ENCODE measurements around the gene SLC35E4.
"Not testable (repeated sequence)": the region's sequence is repeated elsewhere in the genome, so short reads cannot be mapped to it uniquely, and the experiment has no call there.

Gene SLC35E4

GRCh38 chr22:30635273-30636225 is at the start of gene SLC35E4:
SLC35E4 (plus strand) TSS chr22:30635781; CDS start chr22:30636451, 670 bp downstream.
- no peaks in the 10 kb centered on the region for H3K27me3 ChIP-seq (ENCODE audit: control insufficient read depth, insufficient read depth, low read length)
- WGBS (ENCODE audit: insufficient coverage, insufficient read length), result no CpG with 5 or more reads among the region's 75 CpGs
- DNase-seq (ENCODE audit: low read depth, low spot score), result peak; percentile 33
- H3K4me3 ChIP-seq (ENCODE audit: low read length), result peak within 1 kb of the TSS; percentile 37; the same call in 1 of the 2 replicates
- H3K27ac ChIP-seq (ENCODE audit: low read length), result no peak within 1 kb of the TSS
- H3K4me1 ChIP-seq (ENCODE audit: control insufficient read depth, insufficient read depth, low read length), result peaks cover 13% of the 10 kb centered on the region
- H3K36me3 ChIP-seq (ENCODE audit: control insufficient read depth, insufficient read depth, low read length), result no peaks in the 10 kb centered on the region
- H3K9me3 ChIP-seq (ENCODE audit: control insufficient read depth, insufficient read depth, low read length), result no peaks in the 10 kb centered on the region

- no CpG with 5 or more reads among the region's 8 CpGs for WGBS (ENCODE audit: insufficient coverage, insufficient read length)
- Histone ChIP-seq H3K4me1 (ENCODE audit: control insufficient read depth, insufficient read depth, low read length) (no peaks in the 10 kb centered on the region; the same call in 1 of the 2 replicates), H3K4me3 (ENCODE audit: low read length) (no peak overlapping the region), H3K9me3 (ENCODE audit: control insufficient read depth, insufficient read depth, low read length) (no peaks in the 10 kb centered on the region), H3K27me3 (ENCODE audit: control insufficient read depth, insufficient read depth, low read length) (no peaks in the 10 kb centered on the region), H3K27ac (ENCODE audit: low read length) (no peak overlapping the region), H3K36me3 (ENCODE audit: control insufficient read depth, insufficient read depth, low read length) (peaks cover 56% of the 10 kb centered on the region)
- DNase-seq (ENCODE audit: low read depth, low spot score), result no peak
Observed at GRCh38 chr22:30586414-30586813, 49.2 kb upstream of the SLC35E4 start.

- Histone ChIP-seq H3K9me3 (ENCODE audit: control insufficient read depth, insufficient read depth, low read length) (no peaks in the 10 kb centered on the region), H3K4me3 (ENCODE audit: low read length) (peak overlapping the region; percentile 80), H3K36me3 (ENCODE audit: control insufficient read depth, insufficient read depth, low read length) (peaks cover 22% of the 10 kb centered on the region), H3K27ac (ENCODE audit: low read length) (no peak overlapping the region), H3K4me1 (ENCODE audit: control insufficient read depth, insufficient read depth, low read length) (no peaks in the 10 kb centered on the region), H3K27me3 (ENCODE audit: control insufficient read depth, insufficient read depth, low read length) (no peaks in the 10 kb centered on the region)
- no peak for DNase-seq (ENCODE audit: low read depth, low spot score)
- WGBS (ENCODE audit: insufficient coverage, insufficient read length), result no CpG with 5 or more reads among the region's 14 CpGs
Observed at GRCh38 chr22:30591191-30591587, 44.4 kb upstream of the SLC35E4 start.

GRCh38 chr22:30591588-30592359 is 43.8 kb upstream of the SLC35E4 start, which contains the start of gene PES1:
PES1 (minus strand) TSS chr22:30591910; CDS start chr22:30591833, 77 bp downstream.
- Histone ChIP-seq H3K36me3 (ENCODE audit: control insufficient read depth, insufficient read depth, low read length) (peaks cover 16% of the 10 kb centered on the region; the same call in 1 of the 2 replicates), H3K9me3 (ENCODE audit: control insufficient read depth, insufficient read depth, low read length) (no peaks in the 10 kb centered on the region), H3K4me3 (ENCODE audit: low read length) (peak within 1 kb of the TSS; percentile 80), H3K27ac (ENCODE audit: low read length) (no peak within 1 kb of the TSS), H3K27me3 (ENCODE audit: control insufficient read depth, insufficient read depth, low read length) (no peaks in the 10 kb centered on the region), H3K4me1 (ENCODE audit: control insufficient read depth, insufficient read depth, low read length) (no peaks in the 10 kb centered on the region)
- no CpG with 5 or more reads among the region's 49 CpGs for WGBS (ENCODE audit: insufficient coverage, insufficient read length)
- peak; percentile 99 for DNase-seq (ENCODE audit: low read depth, low spot score)

GRCh38 chr22:30592360-30592713 is 43.2 kb upstream of the SLC35E4 start:
- H3K36me3 ChIP-seq (ENCODE audit: control insufficient read depth, insufficient read depth, low read length), result peaks cover 12% of the 10 kb centered on the region; the same call in 1 of the 2 replicates

GRCh38 chr22:30596199-30596598 is 39.4 kb upstream of the SLC35E4 start:
- DNase-seq (ENCODE audit: low read depth, low spot score), result no peak
- Histone ChIP-seq H3K4me3 (ENCODE audit: low read length) (no peak overlapping the region), H3K9me3 (ENCODE audit: control insufficient read depth, insufficient read depth, low read length) (no peaks in the 10 kb centered on the region), H3K36me3 (ENCODE audit: control insufficient read depth, insufficient read depth, low read length) (no peaks in the 10 kb centered on the region), H3K27ac (ENCODE audit: low read length) (no peak overlapping the region), H3K4me1 (ENCODE audit: control insufficient read depth, insufficient read depth, low read length) (no peaks in the 10 kb centered on the region), H3K27me3 (ENCODE audit: control insufficient read depth, insufficient read depth, low read length) (no peaks in the 10 kb centered on the region)
- WGBS (ENCODE audit: insufficient coverage, insufficient read length), result no CpG with 5 or more reads among the region's 2 CpGs

More at GRCh38 chr22:30592360-30592713, 43.2 kb upstream of the SLC35E4 start:
- not testable (repeated sequence) for H3K27me3 ChIP-seq (ENCODE audit: control insufficient read depth, insufficient read depth, low read length); H3K4me3 ChIP-seq (ENCODE audit: low read length); H3K4me1 ChIP-seq (ENCODE audit: control insufficient read depth, insufficient read depth, low read length); H3K9me3 ChIP-seq (ENCODE audit: control insufficient read depth, insufficient read depth, low read length); H3K27ac ChIP-seq (ENCODE audit: low read length); DNase-seq (ENCODE audit: low read depth, low spot score)
- no CpG with 5 or more reads among the region's 18 CpGs for WGBS (ENCODE audit: insufficient coverage, insufficient read length)

- no peaks in the 10 kb centered on the region for H3K9me3 ChIP-seq (ENCODE audit: control insufficient read depth, insufficient read depth, low read length)
- no peaks in the 10 kb centered on the region for H3K27me3 ChIP-seq (ENCODE audit: control insufficient read depth, insufficient read depth, low read length)
- no peak for DNase-seq (ENCODE audit: low read depth, low spot score)
- no peak overlapping the region for H3K4me3 ChIP-seq (ENCODE audit: low read length)
- WGBS (ENCODE audit: insufficient coverage, insufficient read length), result no CpG with 5 or more reads among the region's 29 CpGs
- no peaks in the 10 kb centered on the region for H3K36me3 ChIP-seq (ENCODE audit: control insufficient read depth, insufficient read depth, low read length)
- no peaks in the 10 kb centered on the region for H3K4me1 ChIP-seq (ENCODE audit: control insufficient read depth, insufficient read depth, low read length)
- H3K27ac ChIP-seq (ENCODE audit: low read length), result no peak overlapping the region
Observed at GRCh38 chr22:30596886-30597285, 38.7 kb upstream of the SLC35E4 start.

GRCh38 chr22:30598986-30599385 is 36.6 kb upstream of the SLC35E4 start:
- H3K4me1 ChIP-seq (ENCODE audit: control insufficient read depth, insufficient read depth, low read length), result no peaks in the 10 kb centered on the region
- no peaks in the 10 kb centered on the region for H3K36me3 ChIP-seq (ENCODE audit: control insufficient read depth, insufficient read depth, low read length)
- no CpG with 5 or more reads among the region's 3 CpGs for WGBS (ENCODE audit: insufficient coverage, insufficient read length)
- no peak overlapping the region for H3K27ac ChIP-seq (ENCODE audit: low read length)
- no peaks in the 10 kb centered on the region for H3K27me3 ChIP-seq (ENCODE audit: control insufficient read depth, insufficient read depth, low read length)
- no peak for DNase-seq (ENCODE audit: low read depth, low spot score)
- no peaks in the 10 kb centered on the region for H3K9me3 ChIP-seq (ENCODE audit: control insufficient read depth, insufficient read depth, low read length)
- no peak overlapping the region for H3K4me3 ChIP-seq (ENCODE audit: low read length)

- Histone ChIP-seq H3K36me3 (ENCODE audit: control insufficient read depth, insufficient read depth, low read length) (no peaks in the 10 kb centered on the region), H3K27ac (ENCODE audit: low read length) (no peak overlapping the region), H3K27me3 (ENCODE audit: control insufficient read depth, insufficient read depth, low read length) (no peaks in the 10 kb centered on the region), H3K4me1 (ENCODE audit: control insufficient read depth, insufficient read depth, low read length) (peaks cover 1% of the 10 kb centered on the region; the same call in 1 of the 2 replicates), H3K9me3 (ENCODE audit: control insufficient read depth, insufficient read depth, low read length) (no peaks in the 10 kb centered on the region), H3K4me3 (ENCODE audit: low read length) (no peak overlapping the region)
- no peak for DNase-seq (ENCODE audit: low read depth, low spot score)
- WGBS (ENCODE audit: insufficient coverage, insufficient read length), result no CpG with 5 or more reads among the region's 3 CpGs
Observed at GRCh38 chr22:30600921-30601320, 34.7 kb upstream of the SLC35E4 start.

- no CpG with 5 or more reads among the region's 5 CpGs for WGBS (ENCODE audit: insufficient coverage, insufficient read length)
Observed at GRCh38 chr22:30601464-30601863, 34.1 kb upstream of the SLC35E4 start.

More at GRCh38 chr22:30601464-30601863, 34.1 kb upstream of the SLC35E4 start:
- no peak overlapping the region for H3K27ac ChIP-seq (ENCODE audit: low read length)
- no peaks in the 10 kb centered on the region for H3K36me3 ChIP-seq (ENCODE audit: control insufficient read depth, insufficient read depth, low read length)
- no peaks in the 10 kb centered on the region for H3K27me3 ChIP-seq (ENCODE audit: control insufficient read depth, insufficient read depth, low read length)
- H3K4me3 ChIP-seq (ENCODE audit: low read length), result no peak overlapping the region
- H3K4me1 ChIP-seq (ENCODE audit: control insufficient read depth, insufficient read depth, low read length), result peaks cover 1% of the 10 kb centered on the region; the same call in 1 of the 2 replicates
- no peak for DNase-seq (ENCODE audit: low read depth, low spot score)
- H3K9me3 ChIP-seq (ENCODE audit: control insufficient read depth, insufficient read depth, low read length), result no peaks in the 10 kb centered on the region
